Activated CD4-positive, CD25-positive, alpha-beta regulatory T cell treated with anti-CD3 and anti-CD28 coated beads, Interleukin-2, amount 50 U/mL, for 16 hours (primary cell): ENCODE measurements around the gene FAM180B.

Experiments used
- DNase-seq: peaks from one replicate; pipeline ENCODE4 v3.0.0-alpha.2; 2020; ENCODE audit warnings: low read depth, low spot score

Gene FAM180B

GRCh38 chr11:47566149-47566698, 20.3 kb upstream of the FAM180B start:
- DNase-seq = no peak

- no peak for DNase-seq
Observed at GRCh38 chr11:47569646-47570045, 16.8 kb upstream of the FAM180B start.

GRCh38 chr11:47570651-47571356, 15.7 kb upstream of the FAM180B start:
- no peak for DNase-seq

- DNase-seq = no peak
Observed at GRCh38 chr11:47571357-47571729, 15.1 kb upstream of the FAM180B start.

GRCh38 chr11:47571895-47572294, 14.6 kb upstream of the FAM180B start:
- DNase-seq = no peak

- DNase-seq = no peak
Observed at GRCh38 chr11:47572715-47573255, 13.7 kb upstream of the FAM180B start.

- DNase-seq = no peak
Observed at GRCh38 chr11:47573321-47573720, 13.2 kb upstream of the FAM180B start.

GRCh38 chr11:47577460-47578041, 8.9 kb upstream of the FAM180B start:
- no peak for DNase-seq

- peak; percentile 84 for DNase-seq
Observed at GRCh38 chr11:47578524-47579494, 7.7 kb upstream of the FAM180B start, which contains the start of the genes KBTBD4 and NDUFS3. TSS of gene KBTBD4 (minus strand) at chr11:47578970. CDS start at chr11:47578951, 19 bp downstream. TSS of gene NDUFS3 (plus strand) at chr11:47579074. CDS start at chr11:47579092, 18 bp downstream.

- no peak for DNase-seq
Observed at GRCh38 chr11:47583844-47584243, 2.6 kb upstream of the FAM180B start.

GRCh38 chr11:47587039-47587716, 700 bp downstream of the FAM180B start:
- DNase-seq = no peak

GRCh38 chr11:47587723-47588326, 1.3 kb downstream of the FAM180B start:
- DNase-seq = no peak

GRCh38 chr11:47589118-47589517, 2.6 kb downstream of the FAM180B start:
- no peak for DNase-seq

- DNase-seq = no peak
Observed at GRCh38 chr11:47589584-47589976, 3.1 kb downstream of the FAM180B start.

GRCh38 chr11:47589977-47590861, 3.7 kb downstream of the FAM180B start:
- DNase-seq = no peak

GRCh38 chr11:47591764-47592163, 5.3 kb downstream of the FAM180B start:
- no peak for DNase-seq

- DNase-seq = no peak
Observed at GRCh38 chr11:47592251-47592650, 5.8 kb downstream of the FAM180B start.

GRCh38 chr11:47592970-47593369, 6.5 kb downstream of the FAM180B start:
- no peak for DNase-seq

GRCh38 chr11:47593492-47593933, 7.0 kb downstream of the FAM180B start:
- no peak for DNase-seq
